ENCODE measurements around the gene TUT1. TPM values are rescaled to one million over a fixed set of nuclear protein-coding genes. Genes with fewer than 3 reads are reported as not detected.
A peak's percentile ranks its signal among the peaks of the same experiment; 100 is the strongest.

TUT1 gene
- total and polyA plus RNA-seq, 2 of the 4 experiments (the other 2 are of a cell fraction) = 4.3 to 10.1 TPM

DNA sequence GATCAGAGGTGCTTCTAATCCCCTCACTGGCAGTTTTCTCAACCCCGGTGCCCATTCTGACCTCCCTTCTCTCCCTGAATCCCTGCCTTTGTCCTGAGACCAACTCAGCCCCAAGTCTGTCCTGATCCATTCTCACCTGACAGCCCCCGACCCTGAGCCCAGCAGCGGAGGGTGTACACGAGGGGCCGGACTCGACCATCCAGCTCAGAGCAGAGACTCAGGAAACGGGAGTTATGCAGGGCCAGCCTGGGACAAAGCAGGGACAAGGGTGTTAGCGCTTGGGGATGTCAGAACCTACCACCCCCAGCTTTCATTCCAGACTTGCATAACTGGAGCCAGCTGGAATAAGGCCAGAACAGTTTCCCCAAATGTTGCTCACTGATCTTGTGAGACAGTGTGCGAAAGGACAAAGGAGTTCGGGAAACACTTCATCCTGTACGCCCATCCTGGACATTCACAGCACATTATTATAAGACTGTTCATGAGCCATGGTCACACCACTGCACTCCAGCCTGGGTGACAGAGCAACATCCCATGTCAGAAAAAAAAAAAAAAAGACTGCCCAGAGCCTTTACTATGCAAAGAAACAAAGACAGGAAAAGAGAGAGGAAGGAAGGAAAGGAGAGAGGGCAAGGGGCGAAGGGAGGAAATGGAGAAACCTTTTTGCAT is 14.1 kb downstream of the TUT1 start:
- Histone ChIP-seq H2BK120ac (ENCODE audit: low read depth, low read length) (no peak overlapping the region), H4K5ac (ENCODE audit: low read depth, low read length) (no peak overlapping the region), H3K9ac (ENCODE audit: low read depth, low read length) (no peak overlapping the region), H3K18ac (ENCODE audit: low read depth, low read length) (no peak overlapping the region), H4K20me1 (ENCODE audit: insufficient read depth, low read length) (peaks cover 11% of the 10 kb centered on the region), H3K4ac (ENCODE audit: low read depth, low read length) (no peak overlapping the region; the same call in 1 of the 2 replicates), H3K79me1 (ENCODE audit: low read depth in 1 of 2, low read length in 2 of 2) (peaks cover 10 to 50% of the 10 kb centered on the region in 2 experiments; a peak in 3 of 4 replicates), H2AK5ac (ENCODE audit: low read depth, low read length) (peak overlapping the region; percentile 26; the same call in 1 of the 2 replicates), H4K8ac (ENCODE audit: low read depth in 2 of 2, low read length in 2 of 2) (no peak overlapping the region), H3K23ac (ENCODE audit: low read depth, low read length) (peak overlapping the region; percentile 50; the same call in 1 of the 2 replicates), H4K91ac (ENCODE audit: insufficient read depth, low read depth, low read length) (no peak overlapping the region), H3K4me3 (ENCODE audit: insufficient read depth, low read depth, low read length) (no peak overlapping the region), H3K56ac (ENCODE audit: extremely low read depth, insufficient read depth, low read length) (no peak overlapping the region), H3K27me3 (ENCODE audit: control insufficient read depth, insufficient read depth, low read length) (no peaks in the 10 kb centered on the region), H3K9me3 (ENCODE audit: control insufficient read depth, insufficient read depth, low read length) (no peaks in the 10 kb centered on the region), H2BK20ac (ENCODE audit: low read depth, low read length) (no peak overlapping the region), H3K36me3 (ENCODE audit: control insufficient read depth, insufficient read depth, low read length) (peaks cover 37% of the 10 kb centered on the region), H2BK15ac (ENCODE audit: low read depth, low read length) (no peak overlapping the region), H2AFZ (replicated peaks; ENCODE audit: low read length, poor library complexity) (peak overlapping the region; percentile 21), H2BK5ac (ENCODE audit: low read depth, low read length, poor library complexity, severe bottlenecking) (no peak overlapping the region), H3K4me1 (ENCODE audit: control insufficient read depth, insufficient read depth, low read length) (peaks cover 11% of the 10 kb centered on the region), H3K14ac (replicated peaks; ENCODE audit: low read depth, low read length) (no peak overlapping the region), H3K4me2 (ENCODE audit: low read depth, low read length) (no peak overlapping the region), H3K27ac (ENCODE audit: insufficient read depth, low read length) (no peak overlapping the region), H2AK9ac (replicated peaks; ENCODE audit: low read depth, low read length, poor library complexity) (peak overlapping the region; percentile 89), H3K9me1 (ENCODE audit: insufficient read depth, low read length) (peaks cover 8% of the 10 kb centered on the region)
- intact Hi-C loops (cut with micrococcal nuclease) (no loop called here), dilution Hi-C loops (cut with HindIII; ENCODE audit: low sequenced_read_pairs, unreplicated experiment) (no loop called here), in situ Hi-C loops (cut with MboI; ENCODE audit: low sequenced_read_pairs) (no loop called here)
- CTCF ChIA-PET = interaction anchor here (1.4 kb wide), 1 partner anchor 14 kb away, joined by 3 read pairs; the partner anchor contains the start of gene TUT1
- 87% methylated on average over 3 of the region's 12 CpGs; no CpG with 5 or more reads in 1 of the 2 experiments for whole genome bisulfite sequencing, 2 experiments (ENCODE audit: extremely low coverage in 2 of 2, insufficient read length in 1 of 2)
- POLR2A ChIA-PET (ENCODE audit: unreplicated experiment) = interaction anchor here (0.7 kb wide), 1 partner anchor 34 kb away, joined by 7 read pairs; no protein-coding TSS in a partner anchor
- DNase-seq = peak; percentile 26
- no TSS peak for BruUV-seq (replicated peaks)
- ATAC-seq (ENCODE audit: low read depth) = no peak
- no peak for TF ChIP-seq MXI1 (IDR thresholded peaks at IDR 0.05; ENCODE audit: borderline replicate concordance, low read depth, low read length)
- TF ChIP-seq FOS (IDR thresholded peaks at IDR 0.05; ENCODE audit: low read depth, low read length) = no peak
- TF ChIP-seq RAD21 (IDR thresholded peaks at IDR 0.05; ENCODE audit: low read length) = no peak
- no peak for TF ChIP-seq POLR2A (IDR thresholded peaks at IDR 0.05; ENCODE audit: low read depth, low read length)
- TF ChIP-seq, protein P1, sequence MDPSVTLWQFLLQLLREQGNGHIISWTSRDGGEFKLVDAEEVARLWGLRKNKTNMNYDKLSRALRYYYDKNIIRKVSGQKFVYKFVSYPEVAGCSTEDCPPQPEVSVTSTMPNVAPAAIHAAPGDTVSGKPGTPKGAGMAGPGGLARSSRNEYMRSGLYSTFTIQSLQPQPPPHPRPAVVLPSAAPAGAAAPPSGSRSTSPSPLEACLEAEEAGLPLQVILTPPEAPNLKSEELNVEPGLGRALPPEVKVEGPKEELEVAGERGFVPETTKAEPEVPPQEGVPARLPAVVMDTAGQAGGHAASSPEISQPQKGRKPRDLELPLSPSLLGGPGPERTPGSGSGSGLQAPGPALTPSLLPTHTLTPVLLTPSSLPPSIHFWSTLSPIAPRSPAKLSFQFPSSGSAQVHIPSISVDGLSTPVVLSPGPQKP (IDR thresholded peaks at IDR 0.05; ENCODE audit: borderline replicate concordance, low read depth, low read length) = no peak
- TF ChIP-seq MAZ (IDR thresholded peaks at IDR 0.05; ENCODE audit: borderline replicate concordance, low read depth, low read length) = no peak
- no peak for TF ChIP-seq CEBPB (IDR thresholded peaks at IDR 0.05; ENCODE audit: low read depth, low read length)
- TF ChIP-seq BHLHE40 (IDR thresholded peaks at IDR 0.05; ENCODE audit: low read depth, low read length) = no peak
- TF ChIP-seq, protein P2, sequence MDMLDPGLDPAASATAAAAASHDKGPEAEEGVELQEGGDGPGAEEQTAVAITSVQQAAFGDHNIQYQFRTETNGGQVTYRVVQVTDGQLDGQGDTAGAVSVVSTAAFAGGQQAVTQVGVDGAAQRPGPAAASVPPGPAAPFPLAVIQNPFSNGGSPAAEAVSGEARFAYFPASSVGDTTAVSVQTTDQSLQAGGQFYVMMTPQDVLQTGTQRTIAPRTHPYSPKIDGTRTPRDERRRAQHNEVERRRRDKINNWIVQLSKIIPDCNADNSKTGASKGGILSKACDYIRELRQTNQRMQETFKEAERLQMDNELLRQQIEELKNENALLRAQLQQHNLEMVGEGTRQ (IDR thresholded peaks at IDR 0.05; ENCODE audit: low read depth, low read length) = no peak
- no peak for TF ChIP-seq NFE2L2 (IDR thresholded peaks at IDR 0.05; ENCODE audit: low read depth, low read length)
- no peak for TF ChIP-seq MAFK (IDR thresholded peaks at IDR 0.05; ENCODE audit: low read depth, low read length)
- no peak for TF ChIP-seq CHD1 (IDR thresholded peaks at IDR 0.05; ENCODE audit: low read depth, low read length)
- TF ChIP-seq RFX5 (IDR thresholded peaks at IDR 0.05; ENCODE audit: low read depth, low read length) = no peak
- TF ChIP-seq SMC3 (IDR thresholded peaks at IDR 0.05; ENCODE audit: low read depth, low read length) = no peak
- TF ChIP-seq, protein P3, sequence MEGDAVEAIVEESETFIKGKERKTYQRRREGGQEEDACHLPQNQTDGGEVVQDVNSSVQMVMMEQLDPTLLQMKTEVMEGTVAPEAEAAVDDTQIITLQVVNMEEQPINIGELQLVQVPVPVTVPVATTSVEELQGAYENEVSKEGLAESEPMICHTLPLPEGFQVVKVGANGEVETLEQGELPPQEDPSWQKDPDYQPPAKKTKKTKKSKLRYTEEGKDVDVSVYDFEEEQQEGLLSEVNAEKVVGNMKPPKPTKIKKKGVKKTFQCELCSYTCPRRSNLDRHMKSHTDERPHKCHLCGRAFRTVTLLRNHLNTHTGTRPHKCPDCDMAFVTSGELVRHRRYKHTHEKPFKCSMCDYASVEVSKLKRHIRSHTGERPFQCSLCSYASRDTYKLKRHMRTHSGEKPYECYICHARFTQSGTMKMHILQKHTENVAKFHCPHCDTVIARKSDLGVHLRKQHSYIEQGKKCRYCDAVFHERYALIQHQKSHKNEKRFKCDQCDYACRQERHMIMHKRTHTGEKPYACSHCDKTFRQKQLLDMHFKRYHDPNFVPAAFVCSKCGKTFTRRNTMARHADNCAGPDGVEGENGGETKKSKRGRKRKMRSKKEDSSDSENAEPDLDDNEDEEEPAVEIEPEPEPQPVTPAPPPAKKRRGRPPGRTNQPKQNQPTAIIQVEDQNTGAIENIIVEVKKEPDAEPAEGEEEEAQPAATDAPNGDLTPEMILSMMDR (conservative IDR thresholded peaks at IDR 0.05; ENCODE audit: low read depth, low read length) = no peak
